IMR-90 (cell line): ENCODE measurements around the gene KRT86. TPM values are rescaled to one million over a fixed set of nuclear protein-coding genes. Genes with fewer than 3 reads are reported as not detected.

Experiments
- ATAC-seq: fragments of 200-7000 bp; cut with Tn5 transposase; 2 replicates; pipeline ENCODE4 v1.9.1; 2020; ENCODE audit warnings: low read depth, mild to moderate bottlenecking, moderate library complexity
- BruUV-seq: library from RNA; stranded (reverse); fragments of 400-500 nt; replicated peaks from 2 replicates; lab custom pipeline; 2021; lab: Mats Ljungman, UMichigan
- CTCF ChIA-PET: fragments of 300-600 bp; formaldehyde crosslinking; extraction: SDS; loops from one replicate; lab custom pipeline; 2021; ENCODE audit warnings: antibody characterized with exemption; lab: Yijun Ruan, JAX
- POLR2A ChIA-PET: fragments of 300-600 bp; sonication (Branson Sonifier 250); formaldehyde crosslinking; loops from one replicate; lab custom pipeline; 2022; ENCODE audit warnings: antibody characterized with exemption; ENCODE audit not compliant: unreplicated experiment; lab: Charles Lee
- DNase-seq: peaks from one replicate; pipeline ENCODE4 v3.0.0; 2013
- H2AFZ ChIP-seq: replicated peaks from 2 replicates; pipeline ENCODE3; 2013; ENCODE audit warnings: low read length, mild to moderate bottlenecking; ENCODE audit not compliant: poor library complexity
- H2AK5ac ChIP-seq: 2 replicates; pipeline ENCODE4 v1.6.1; 2013; ENCODE audit warnings: low read depth, low read length, inconsistent platforms
- H2AK9ac ChIP-seq: replicated peaks from 2 replicates; pipeline ENCODE3; 2013; ENCODE audit warnings: mild to moderate bottlenecking, low read depth, low read length, moderate library complexity; ENCODE audit not compliant: poor library complexity
- H2BK120ac ChIP-seq: 2 replicates; pipeline ENCODE4 v1.6.1; 2013; ENCODE audit warnings: low read depth, low read length, inconsistent platforms
- H2BK15ac ChIP-seq: 3 replicates; pipeline ENCODE4 v1.6.1; 2013; ENCODE audit warnings: low read depth, low read length, inconsistent platforms
- H2BK20ac ChIP-seq: 2 replicates; pipeline ENCODE4 v1.6.1; 2013; ENCODE audit warnings: low read depth, mild to moderate bottlenecking, inconsistent platforms, low read length, moderate library complexity
- H2BK5ac ChIP-seq: 2 replicates; pipeline ENCODE4 v1.6.1; 2013; ENCODE audit warnings: mild to moderate bottlenecking, low read depth, low read length, inconsistent platforms; ENCODE audit not compliant: poor library complexity, severe bottlenecking
- H3K14ac ChIP-seq: replicated peaks from 2 replicates; pipeline ENCODE4 v1.6.1; 2013; ENCODE audit warnings: low read depth, low read length, inconsistent platforms
- H3K18ac ChIP-seq: 2 replicates; pipeline ENCODE4 v1.6.1; 2013; ENCODE audit warnings: low read depth, low read length, control low read depth
- H3K23ac ChIP-seq: 2 replicates; pipeline ENCODE4 v1.6.1; 2013; ENCODE audit warnings: low read depth, low read length, inconsistent platforms
- H3K27ac ChIP-seq: 2 replicates; pipeline ENCODE4 v1.5.1; 2013; ENCODE audit warnings: mild to moderate bottlenecking, control low read depth, low read length; ENCODE audit not compliant: insufficient read depth
- H3K27me3 ChIP-seq: 2 replicates; pipeline ENCODE4 v1.6.1; 2013; ENCODE audit warnings: low read length; ENCODE audit not compliant: control insufficient read depth, insufficient read depth
- H3K36me3 ChIP-seq: 2 replicates; pipeline ENCODE4 v1.6.1; 2013; ENCODE audit warnings: low read length, mixed read lengths; ENCODE audit not compliant: control insufficient read depth, insufficient read depth
- H3K4ac ChIP-seq: 2 replicates; pipeline ENCODE4 v1.6.1; 2013; ENCODE audit warnings: low read depth, low read length, inconsistent platforms
- H3K4me1 ChIP-seq: 2 replicates; pipeline ENCODE4 v1.6.1; 2013; ENCODE audit warnings: low read length, mixed read lengths; ENCODE audit not compliant: control insufficient read depth, insufficient read depth
- H3K4me2 ChIP-seq: 2 replicates; pipeline ENCODE4 v1.6.1; 2013; ENCODE audit warnings: low read depth, mild to moderate bottlenecking, control low read depth, low read length, moderate library complexity
- H3K4me3 ChIP-seq: 2 replicates; pipeline ENCODE4 v1.5.1; 2013; ENCODE audit warnings: low read depth, mild to moderate bottlenecking, control low read depth, low read length, moderate library complexity; ENCODE audit not compliant: insufficient read depth
- H3K56ac ChIP-seq: 2 replicates; pipeline ENCODE4 v1.6.1; 2013; ENCODE audit warnings: low read length, inconsistent platforms; ENCODE audit not compliant: insufficient read depth; ENCODE audit errors: extremely low read depth
- H3K79me1 ChIP-seq, 2 experiments: 2 replicates each; pipeline ENCODE4 v1.6.1; 2013; ENCODE audit warnings: low read length in 2 of 2, inconsistent platforms in 1 of 2, low read depth in 1 of 2
- H3K9ac ChIP-seq: 2 replicates; pipeline ENCODE4 v1.6.1; 2013; ENCODE audit warnings: low read depth, low read length, control low read depth
- H3K9me1 ChIP-seq: 2 replicates; pipeline ENCODE4 v1.6.1; 2013; ENCODE audit warnings: low read length, inconsistent platforms; ENCODE audit not compliant: insufficient read depth
- H3K9me3 ChIP-seq: 2 replicates; pipeline ENCODE4 v1.6.1; 2013; ENCODE audit warnings: low read length; ENCODE audit not compliant: control insufficient read depth, insufficient read depth
- H4K20me1 ChIP-seq: 2 replicates; pipeline ENCODE4 v1.6.1; 2013; ENCODE audit warnings: low read length, inconsistent platforms; ENCODE audit not compliant: insufficient read depth
- H4K5ac ChIP-seq: 2 replicates; pipeline ENCODE4 v1.6.1; 2013; ENCODE audit warnings: mild to moderate bottlenecking, low read depth, low read length, control low read depth
- H4K8ac ChIP-seq, 2 experiments: 2 replicates each; pipeline ENCODE4 v1.6.1; 2013; ENCODE audit warnings: low read depth in 2 of 2, low read length in 2 of 2, control low read depth in 1 of 2, inconsistent platforms in 1 of 2
- H4K91ac ChIP-seq: 2 replicates; pipeline ENCODE4 v1.6.1; 2013; ENCODE audit warnings: low read depth, low read length, inconsistent platforms; ENCODE audit not compliant: insufficient read depth
- BHLHE40 ChIP-seq: fragments of 150-350 bp; IDR thresholded peaks from 2 replicates; pipeline ENCODE4 v1.6.1; 2016; ENCODE audit warnings: mild to moderate bottlenecking, low read depth, low read length
- CEBPB ChIP-seq: IDR thresholded peaks from 2 replicates; pipeline ENCODE4 v1.6.1; 2012; ENCODE audit warnings: low read depth, low read length, improper control_type of control experiment
- CHD1 ChIP-seq: IDR thresholded peaks from 2 replicates; pipeline ENCODE4 v1.6.1; 2012; ENCODE audit warnings: low read depth, low read length, improper control_type of control experiment
- CTCF ChIP-seq: conservative IDR thresholded peaks from 2 replicates; pipeline ENCODE4 v1.5.1; 2012; ENCODE audit warnings: mild to moderate bottlenecking, low read depth, low read length, improper control_type of control experiment
- ELK1 ChIP-seq: fragments of 150-350 bp; IDR thresholded peaks from 2 replicates; pipeline ENCODE4 v1.6.1; 2016; ENCODE audit warnings: low read depth, mild to moderate bottlenecking, low read length, moderate library complexity, borderline replicate concordance
- FOS ChIP-seq: fragments of 150-350 bp; IDR thresholded peaks from 2 replicates; pipeline ENCODE4 v1.6.1; 2016; ENCODE audit warnings: low read depth, low read length
- MAFK ChIP-seq: IDR thresholded peaks from 2 replicates; pipeline ENCODE4 v1.6.1; 2012; ENCODE audit warnings: low read depth, low read length, improper control_type of control experiment
- MAZ ChIP-seq: IDR thresholded peaks from 2 replicates; pipeline ENCODE4 v1.6.1; 2012; ENCODE audit warnings: low read depth, mild to moderate bottlenecking, low read length, improper control_type of control experiment, moderate library complexity, borderline replicate concordance
- MXI1 ChIP-seq: IDR thresholded peaks from 2 replicates; pipeline ENCODE4 v1.6.1; 2012; ENCODE audit warnings: low read depth, mild to moderate bottlenecking, low read length, moderate library complexity, borderline replicate concordance
- NFE2L2 ChIP-seq: fragments of 150-350 bp; IDR thresholded peaks from 2 replicates; pipeline ENCODE4 v1.6.1; 2016; ENCODE audit warnings: low read depth, mild to moderate bottlenecking, low read length
- POLR2A ChIP-seq: IDR thresholded peaks from 2 replicates; pipeline ENCODE4 v1.6.1; 2012; ENCODE audit warnings: mild to moderate bottlenecking, low read depth, low read length
- RAD21 ChIP-seq: IDR thresholded peaks from 2 replicates; pipeline ENCODE4 v1.6.1; 2012; ENCODE audit warnings: low read length, improper control_type of control experiment
- RCOR1 ChIP-seq: IDR thresholded peaks from 2 replicates; pipeline ENCODE4 v1.6.1; 2012; ENCODE audit warnings: mild to moderate bottlenecking, low read length, improper control_type of control experiment; ENCODE audit not compliant: insufficient replicate concordance
- RFX5 ChIP-seq: IDR thresholded peaks from 2 replicates; pipeline ENCODE4 v1.8.0; 2012; ENCODE audit warnings: low read depth, mild to moderate bottlenecking, low read length, moderate library complexity
- SMC3 ChIP-seq: fragments of 150-350 bp; IDR thresholded peaks from 2 replicates; pipeline ENCODE4 v1.6.1; 2016; ENCODE audit warnings: low read depth, mild to moderate bottlenecking, antibody characterized with exemption, low read length, moderate library complexity
- USF2 ChIP-seq: fragments of 150-350 bp; IDR thresholded peaks from 2 replicates; pipeline ENCODE4 v1.6.1; 2017; ENCODE audit warnings: mild to moderate bottlenecking, antibody characterized with exemption, low read length, low read depth
- WGBS, 2 experiments: methylation state at CpG; one replicate each; pipeline versions ENCODE4 v1.1.5 to v1.1.7; 2013; ENCODE audit warnings: missing lambda C conversion rate in 2 of 2; ENCODE audit not compliant: insufficient read length in 1 of 2; ENCODE audit errors: extremely low coverage in 2 of 2; 5-methylcytosine and 5-hydroxymethylcytosine counted together
- dilution Hi-C: fragments of 300-500 bp; cut with HindIII; formaldehyde crosslinking; loops from one replicate; pipeline ENCODE4 v1.14.3; 2018; ENCODE audit warnings: low sequenced_read_pairs; ENCODE audit not compliant: unreplicated experiment
- in situ Hi-C: fragments of 300-500 bp; cut with MboI; formaldehyde crosslinking; loops from 3 replicates; pipeline ENCODE4 v1.14.3; 2019; ENCODE audit warnings: low sequenced_read_pairs, inconsistent platforms, mixed read lengths
- intact Hi-C: fragments of 100-400 bp; cut with micrococcal nuclease; formaldehyde crosslinking; loops from 2 replicates; pipeline ENCODE4 v1.10.0; 2022
- polyA plus RNA-seq, 3 experiments: library from polyadenylated mRNA; depleted of rRNA; stranded (reverse); fragments of >200 nt; gene quantifications; 2 replicates each; pipeline ENCODE4 v1.2.3, GENCODE V29; 2012; ENCODE audit warnings: low replicate concordance in 1 of 3
- total RNA-seq: library from RNA; depleted of rRNA; stranded (reverse); fragments of >200 nt; gene quantifications from 2 replicates; pipeline ENCODE4 v1.2.3, GENCODE V29; 2012

KRT86 gene
- total and polyA plus RNA-seq, 2 of the 4 experiments (the other 2 are of a cell fraction), result not detected

DNA sequence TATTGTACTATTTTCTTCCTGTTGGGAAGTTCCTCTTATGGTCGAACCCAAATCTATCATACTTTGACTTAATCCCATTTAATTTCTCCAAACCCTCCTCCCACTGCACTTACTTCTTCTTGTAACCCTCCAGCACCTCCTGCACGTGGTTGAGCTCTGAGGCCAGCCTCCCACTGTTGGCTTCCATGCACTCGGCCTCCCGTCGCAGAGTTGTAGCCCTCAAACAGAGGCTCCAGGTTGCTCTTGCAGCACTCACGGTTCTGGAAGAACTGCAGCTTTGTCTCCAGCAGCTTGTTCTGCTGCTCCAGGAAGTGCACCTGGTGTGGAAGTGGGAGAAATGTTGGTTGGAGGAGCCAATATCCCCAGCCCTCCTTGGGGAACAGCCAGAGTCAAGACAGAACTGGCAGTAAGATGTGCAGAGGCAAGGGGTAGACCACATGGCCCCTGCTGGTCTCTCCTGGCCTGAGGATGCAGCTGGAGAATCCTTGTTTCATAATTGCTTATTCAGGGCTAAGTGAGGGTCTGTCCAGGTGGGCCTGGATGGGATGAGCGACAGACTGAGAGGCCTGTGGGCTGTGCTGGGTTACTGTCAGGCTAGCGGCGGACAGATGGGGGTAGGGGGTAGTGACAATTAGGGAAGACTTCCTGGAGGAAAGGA lies 18.4 kb upstream of the KRT86 start:
- H2AK9ac ChIP-seq, result no peak overlapping the region
- no peak overlapping the region for H3K18ac ChIP-seq
- H3K4me3 ChIP-seq, result no peak overlapping the region
- peaks cover 7% of the 10 kb centered on the region for H3K4me1 ChIP-seq
- ChIA-PET POLR2A (no interaction called here), CTCF (no interaction called here)
- H2AFZ ChIP-seq, result peak overlapping the region; percentile 35
- dilution Hi-C loops, result no loop called here
- H4K20me1 ChIP-seq, result no peaks in the 10 kb centered on the region
- no peak for DNase-seq
- no peak overlapping the region for H3K4ac ChIP-seq
- H3K9me1 ChIP-seq, result 0 out of 2 replicates have a peak, but pooled peaks cover 4% of the 10 kb centered on the region
- no peaks in the 10 kb centered on the region for H3K79me1 ChIP-seq
- no peak overlapping the region for H3K9ac ChIP-seq
- no peak overlapping the region for H3K14ac ChIP-seq
- H2BK120ac ChIP-seq, result no peak overlapping the region
- no peak overlapping the region for H2BK5ac ChIP-seq
- H2AK5ac ChIP-seq, result no peak overlapping the region
- H4K91ac ChIP-seq, result no peak overlapping the region
- no peak overlapping the region for H3K56ac ChIP-seq
- no peaks in the 10 kb centered on the region for H3K9me3 ChIP-seq
- H3K27me3 ChIP-seq, result peaks cover 33% of the 10 kb centered on the region
- H3K4me2 ChIP-seq, result no peak overlapping the region
- in situ Hi-C loops, result no loop called here
- H3K36me3 ChIP-seq, result no peaks in the 10 kb centered on the region
- no peak overlapping the region for H3K27ac ChIP-seq
- ATAC-seq, result no peak
- BruUV-seq, result no TSS peak
- no peak overlapping the region for H3K23ac ChIP-seq
- no peak overlapping the region for H2BK15ac ChIP-seq
- no peak overlapping the region for H4K5ac ChIP-seq
- intact Hi-C loops, result no loop called here
- no peak overlapping the region for H4K8ac ChIP-seq
- 100% methylated on average over 1 of the region's 9 CpGs; no CpG with 5 or more reads in 1 of the 2 experiments for WGBS, 2 experiments
- H2BK20ac ChIP-seq, result no peak overlapping the region
- TF ChIP-seq RAD21 (no peak), RFX5 (no peak), SMC3 (no peak), USF2 (no peak), CHD1 (no peak), RCOR1 (no peak), ELK1 (no peak), MXI1 (no peak), FOS (no peak), NFE2L2 (no peak), CTCF (no peak), MAFK (no peak), CEBPB (no peak), BHLHE40 (no peak), POLR2A (no peak), MAZ (no peak)
